GOT3 (cell line): ENCODE results near the gene GOLGA8K.
"Not testable (repeated sequence)": the region's sequence is repeated elsewhere in the genome, so short reads cannot be mapped to it uniquely, and the experiment has no call there.

Experiments used
- DNase-seq: peaks from one replicate; lab custom pipeline; 2025; ENCODE audit warnings: mixed read lengths; lab: John Stamatoyannopoulos, UW

Gene GOLGA8K

DNA sequence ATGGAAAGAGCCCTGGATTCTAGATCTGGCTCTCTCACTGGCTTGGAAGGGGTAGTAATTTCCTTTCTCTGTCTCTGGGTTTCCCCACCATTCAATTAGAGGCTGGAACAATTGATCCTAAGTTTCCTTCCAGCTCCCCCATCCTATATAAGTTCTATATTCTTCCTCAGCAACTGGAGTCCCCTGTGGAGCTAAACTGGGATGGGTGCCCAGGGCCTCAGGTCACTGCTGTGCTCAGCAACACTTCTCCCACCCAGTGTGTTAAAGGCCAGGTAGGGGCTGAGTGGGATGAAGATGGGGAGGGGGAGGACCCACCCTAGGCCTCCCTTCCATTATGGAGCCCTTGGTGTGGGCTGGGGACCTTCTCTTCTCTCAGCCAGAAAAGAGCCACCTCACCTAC is 46.2 kb downstream of the GOLGA8K start:
- not testable (repeated sequence) for DNase-seq

DNA sequence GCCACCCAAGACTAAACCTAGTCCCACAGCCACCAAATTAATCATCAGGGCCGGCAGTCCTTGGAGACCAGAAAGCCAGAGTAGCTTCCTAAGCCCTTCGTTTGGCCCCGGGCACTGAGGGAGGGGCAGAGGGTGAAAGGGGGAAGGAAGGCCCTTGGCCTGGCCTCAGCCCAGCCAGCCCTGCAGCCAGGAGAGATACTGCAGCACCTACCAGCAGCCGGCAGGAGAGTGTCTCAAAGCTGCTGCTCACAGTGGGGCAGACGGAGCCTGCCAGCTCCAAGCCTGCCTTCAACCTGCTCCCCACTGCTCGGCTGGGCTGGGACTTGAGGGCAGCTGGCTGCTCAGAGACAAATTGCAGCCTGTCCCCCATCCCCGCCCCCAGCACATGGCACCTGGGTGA is 50.3 kb downstream of the GOLGA8K start:
- not testable (repeated sequence) for DNase-seq

DNA sequence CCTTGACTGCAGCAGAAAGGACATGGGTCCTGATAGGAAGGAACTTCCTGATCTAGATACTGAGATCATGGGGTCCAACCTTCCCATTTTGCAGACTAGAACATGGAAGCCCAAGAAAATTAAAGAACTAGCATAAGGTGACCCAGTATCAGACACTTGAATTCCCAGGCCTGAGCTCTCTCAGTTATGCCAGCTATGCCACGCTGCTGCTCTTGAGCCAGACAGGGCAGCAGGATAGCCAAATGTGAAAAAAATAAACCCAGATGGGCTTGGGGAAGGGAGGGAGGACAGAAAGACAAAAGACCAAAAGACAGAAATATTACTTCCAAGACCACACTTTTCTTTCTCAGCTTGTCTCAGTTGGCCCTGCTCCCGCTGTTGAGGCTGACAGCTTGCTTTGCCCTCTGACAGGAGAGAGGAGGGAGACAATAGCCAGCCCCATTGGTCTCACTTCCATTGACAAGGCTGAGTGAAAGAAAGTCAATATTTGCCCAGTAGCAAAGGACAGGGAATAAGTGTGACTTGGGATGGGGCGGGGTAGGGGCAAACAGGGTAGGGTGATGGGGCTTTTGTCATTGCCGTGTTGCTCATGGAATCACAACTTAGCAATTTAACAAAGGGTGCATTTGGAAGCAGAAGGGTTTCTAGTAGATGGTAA is 52.4 kb downstream of the GOLGA8K start:
- DNase-seq, result not testable (repeated sequence)

DNA sequence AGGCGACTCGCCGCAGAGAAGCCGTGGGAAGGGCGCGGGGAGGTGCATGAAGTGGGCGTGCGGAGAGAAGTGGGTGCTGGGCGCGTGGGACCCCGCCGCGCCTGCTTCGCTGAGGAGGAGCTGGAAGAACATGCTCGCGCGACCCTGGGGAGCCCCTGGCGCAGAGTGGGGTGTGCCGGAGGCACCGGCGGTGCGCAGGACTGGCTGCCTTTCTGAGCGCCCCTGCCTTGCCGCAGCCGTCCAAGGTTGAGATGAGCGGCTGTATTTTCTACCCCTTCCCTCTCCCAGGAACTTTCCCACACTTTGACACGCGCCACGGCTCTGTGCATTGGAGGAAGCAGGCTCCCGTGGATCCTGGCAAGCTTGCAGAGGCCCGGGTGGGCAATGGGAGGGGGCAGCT is 56.1 kb downstream of the GOLGA8K start:
- DNase-seq, result not testable (repeated sequence)

DNA sequence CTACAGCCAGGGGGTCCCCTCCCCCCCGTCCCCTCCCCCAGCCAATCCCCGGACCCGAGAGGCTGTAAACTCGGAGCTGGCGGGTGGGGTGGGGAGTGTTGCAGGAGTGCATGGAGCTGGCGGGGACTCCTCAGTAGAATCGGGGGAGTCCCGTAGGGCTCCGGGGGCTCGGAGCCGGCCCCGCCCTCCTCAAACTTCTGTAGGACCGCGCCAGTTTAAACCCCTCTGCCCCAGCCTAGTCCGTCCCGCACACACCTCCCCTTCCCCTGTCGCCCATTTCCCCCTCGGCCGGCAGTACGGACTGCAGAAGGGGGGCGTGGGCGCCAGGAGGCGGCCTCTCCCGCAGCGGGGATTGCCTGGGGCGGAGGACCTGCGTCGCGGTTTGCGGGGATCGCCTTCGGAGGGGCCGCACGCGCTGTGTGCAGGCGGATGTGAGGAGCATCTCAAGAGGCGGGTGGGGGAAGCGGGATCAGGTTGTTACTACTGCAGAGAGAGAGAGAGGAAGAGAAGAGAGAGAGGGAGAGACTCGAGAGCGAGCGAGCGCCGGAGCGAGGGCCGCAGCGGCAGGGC is 57.0 kb downstream of the GOLGA8K start:
- not testable (repeated sequence) for DNase-seq

DNA sequence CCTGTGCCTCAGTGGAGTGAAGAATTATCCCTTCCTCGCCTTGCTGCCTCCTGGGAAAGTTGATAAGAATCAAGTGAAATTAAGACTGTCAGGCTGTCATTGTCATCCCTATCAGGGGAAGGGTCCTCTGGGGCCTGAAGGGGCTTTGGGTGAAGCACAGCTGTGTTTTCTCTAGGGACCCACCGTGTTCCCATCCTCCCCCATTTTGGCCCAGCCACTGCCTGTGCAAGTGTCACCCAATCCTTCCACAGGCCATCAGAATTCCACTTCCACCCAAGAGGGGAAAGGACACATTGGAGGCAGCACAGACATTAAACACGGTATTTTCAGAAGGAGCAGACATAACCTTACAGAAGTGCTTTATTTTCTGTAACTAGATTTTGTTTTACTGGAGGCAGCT is 59.2 kb downstream of the GOLGA8K start:
- DNase-seq, result not testable (repeated sequence)
